Smooth muscle cell (in vitro differentiated cells): ENCODE results near the gene AMN. TPM values are rescaled to one million over a fixed set of nuclear protein-coding genes. Genes with fewer than 3 reads are reported as not detected.

ENCODE experiments used
- DNase-seq: peaks from one replicate; lab custom pipeline; 2025; ENCODE audit not compliant: unreplicated experiment; lab: John Stamatoyannopoulos, UW
- H2AFZ ChIP-seq: fragments of 200-600 bp; sonication (generic); 2 replicates; pipeline ENCODE4 v1.6.0; 2016; ENCODE audit warnings: antibody characterized with exemption, low read depth, mild to moderate bottlenecking
- H3F3A ChIP-seq: fragments of 200-600 bp; sonication (generic); 2 replicates; pipeline ENCODE4 v1.6.0; 2017; ENCODE audit warnings: antibody characterized with exemption, low read depth
- H3K27ac ChIP-seq: fragments of 200-600 bp; sonication (generic); 2 replicates; pipeline ENCODE4 v1.5.1; 2016; ENCODE audit warnings: low read depth, mild to moderate bottlenecking
- H3K27me3 ChIP-seq: fragments of 200-600 bp; sonication (generic); 2 replicates; pipeline ENCODE4 v1.6.1; 2016; ENCODE audit warnings: low read depth, mild to moderate bottlenecking
- H3K36me3 ChIP-seq: fragments of 200-600 bp; sonication (generic); 2 replicates; pipeline ENCODE4 v1.5.1; 2016; ENCODE audit warnings: low read depth
- H3K4me1 ChIP-seq: fragments of 200-600 bp; sonication (generic); 2 replicates; pipeline ENCODE4 v1.5.1; 2016; ENCODE audit warnings: low read depth
- H3K4me2 ChIP-seq: fragments of 200-600 bp; sonication (generic); 2 replicates; pipeline ENCODE4 v1.6.0; 2016; ENCODE audit warnings: mild to moderate bottlenecking
- H3K4me3 ChIP-seq: fragments of 200-600 bp; sonication (generic); 2 replicates; pipeline ENCODE4 v1.5.1; 2016; ENCODE audit warnings: mild to moderate bottlenecking
- H3K79me2 ChIP-seq: fragments of 200-600 bp; sonication (generic); 2 replicates; pipeline ENCODE4 v1.6.0; 2016; ENCODE audit warnings: low read depth, mild to moderate bottlenecking
- H3K9ac ChIP-seq: fragments of 200-600 bp; sonication (generic); 2 replicates; pipeline ENCODE4 v1.6.0; 2016; ENCODE audit warnings: low read depth
- H3K9me3 ChIP-seq: fragments of 200-600 bp; sonication (generic); replicated peaks from 2 replicates; pipeline ENCODE4 v1.5.1; 2016; ENCODE audit warnings: low read depth
- H4K20me1 ChIP-seq: fragments of 200-600 bp; sonication (generic); 2 replicates; pipeline ENCODE4 v1.6.0; 2016; ENCODE audit warnings: low read depth
- WGBS: methylation state at CpG from one replicate; pipeline ENCODE4 v1.1.7; 2016; ENCODE audit warnings: low lambda C conversion rate; 5-methylcytosine and 5-hydroxymethylcytosine counted together
- polyA plus RNA-seq: library from polyadenylated mRNA; unstranded; fragments of >200 nt; fragmentation: Nextera tagmentation; extraction: Ambion mirVana; gene quantifications from 2 replicates; pipeline ENCODE4 v1.2.1, GENCODE V29; 2016
- total RNA-seq: library from RNA; depleted of rRNA; stranded (reverse); fragments of >200 nt; gene quantifications from 2 replicates; pipeline ENCODE4 v1.2.3, GENCODE V29; 2014
- TF ChIP-seq, protein P1 (sequence below): fragments of 200-600 bp; sonication (generic); IDR thresholded peaks from 2 replicates; pipeline ENCODE4 v1.5.1; 2017; ENCODE audit warnings: borderline replicate concordance, mild to moderate bottlenecking, antibody characterized with exemption; ENCODE audit not compliant: insufficient read depth, poor library complexity, severe bottlenecking

Gene AMN
- total and polyA plus RNA-seq, 2 experiments from 2014 or later = 0.31 to 0.65 TPM

DNA sequence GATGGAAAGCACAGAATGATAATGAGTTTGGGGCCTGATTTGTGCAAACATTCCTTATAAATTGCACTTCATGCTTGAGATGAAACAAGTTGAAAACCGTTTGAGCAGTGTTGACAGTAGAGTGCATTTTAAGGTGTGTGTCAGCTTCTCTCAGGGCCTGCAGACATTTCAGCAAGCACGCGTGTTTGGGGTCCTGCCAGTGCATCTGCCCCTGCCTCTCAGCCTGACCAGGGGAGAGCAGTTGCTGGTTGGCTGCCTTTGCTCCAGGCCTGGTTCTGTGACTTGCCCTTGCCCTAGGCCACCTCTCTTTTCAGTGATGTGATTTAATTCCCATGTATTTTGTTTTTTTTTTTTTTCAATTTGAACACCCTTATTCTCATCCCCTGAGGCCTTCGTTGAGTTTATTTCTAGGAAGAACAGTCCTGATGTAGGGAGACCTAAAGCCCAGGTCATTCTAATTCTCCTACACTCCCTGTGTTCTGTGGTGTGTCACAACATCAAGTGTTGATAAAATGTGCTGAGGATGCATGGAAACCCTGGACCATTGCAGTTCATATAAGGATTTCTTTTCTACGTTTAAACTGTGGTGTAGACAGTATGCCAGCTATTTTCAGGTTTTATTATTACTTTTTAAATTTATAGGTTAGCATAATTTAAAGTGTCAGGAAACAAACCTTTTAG lies 40.1 kb upstream of the AMN start:
- no peak overlapping the region for H3K27ac ChIP-seq
- DNase-seq = no peak
- H3K9ac ChIP-seq = no peak overlapping the region
- no peaks in the 10 kb centered on the region for H3K27me3 ChIP-seq
- TF ChIP-seq, protein P1, sequence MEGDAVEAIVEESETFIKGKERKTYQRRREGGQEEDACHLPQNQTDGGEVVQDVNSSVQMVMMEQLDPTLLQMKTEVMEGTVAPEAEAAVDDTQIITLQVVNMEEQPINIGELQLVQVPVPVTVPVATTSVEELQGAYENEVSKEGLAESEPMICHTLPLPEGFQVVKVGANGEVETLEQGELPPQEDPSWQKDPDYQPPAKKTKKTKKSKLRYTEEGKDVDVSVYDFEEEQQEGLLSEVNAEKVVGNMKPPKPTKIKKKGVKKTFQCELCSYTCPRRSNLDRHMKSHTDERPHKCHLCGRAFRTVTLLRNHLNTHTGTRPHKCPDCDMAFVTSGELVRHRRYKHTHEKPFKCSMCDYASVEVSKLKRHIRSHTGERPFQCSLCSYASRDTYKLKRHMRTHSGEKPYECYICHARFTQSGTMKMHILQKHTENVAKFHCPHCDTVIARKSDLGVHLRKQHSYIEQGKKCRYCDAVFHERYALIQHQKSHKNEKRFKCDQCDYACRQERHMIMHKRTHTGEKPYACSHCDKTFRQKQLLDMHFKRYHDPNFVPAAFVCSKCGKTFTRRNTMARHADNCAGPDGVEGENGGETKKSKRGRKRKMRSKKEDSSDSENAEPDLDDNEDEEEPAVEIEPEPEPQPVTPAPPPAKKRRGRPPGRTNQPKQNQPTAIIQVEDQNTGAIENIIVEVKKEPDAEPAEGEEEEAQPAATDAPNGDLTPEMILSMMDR = no peak
- H3K4me1 ChIP-seq = no peaks in the 10 kb centered on the region
- H2AFZ ChIP-seq = no peak overlapping the region
- no peaks in the 10 kb centered on the region for H3K36me3 ChIP-seq
- H3K4me3 ChIP-seq = no peak overlapping the region
- no peaks in the 10 kb centered on the region for H3K79me2 ChIP-seq
- H3K4me2 ChIP-seq = no peak overlapping the region
- no peaks in the 10 kb centered on the region for H3F3A ChIP-seq
- WGBS = 89% methylated on average over 5 of the region's 5 CpGs
- no peaks in the 10 kb centered on the region for H4K20me1 ChIP-seq
- no peaks in the 10 kb centered on the region for H3K9me3 ChIP-seq

DNA sequence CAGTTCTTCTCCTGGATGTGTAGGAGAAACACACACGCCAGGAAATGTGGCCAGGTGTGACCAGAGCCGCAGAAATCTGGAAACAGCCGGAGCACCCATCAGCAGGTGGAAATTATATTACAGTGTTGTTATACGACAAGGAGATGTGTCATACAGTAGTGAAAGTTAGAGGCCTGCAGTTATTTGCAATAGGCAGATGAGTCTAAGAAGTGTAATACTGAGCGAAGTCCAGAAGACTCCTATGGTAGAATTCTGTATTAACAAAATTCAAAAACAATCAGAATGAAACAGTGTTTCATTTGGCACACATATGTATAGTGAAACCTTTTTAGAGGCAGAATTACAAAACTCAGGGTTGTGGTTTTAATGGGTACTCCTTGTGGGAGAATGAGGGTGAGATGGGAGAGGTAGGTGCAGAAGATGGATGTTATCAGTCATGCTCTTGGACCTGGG lies 39.3 kb upstream of the AMN start:
- Histone ChIP-seq H3K36me3 (no peaks in the 10 kb centered on the region), H3K9ac (no peak overlapping the region), H3K4me3 (no peak overlapping the region), H3K27ac (no peak overlapping the region), H4K20me1 (no peaks in the 10 kb centered on the region), H3K79me2 (no peaks in the 10 kb centered on the region), H3F3A (no peaks in the 10 kb centered on the region), H2AFZ (no peak overlapping the region), H3K4me2 (no peak overlapping the region), H3K4me1 (no peaks in the 10 kb centered on the region), H3K9me3 (no peaks in the 10 kb centered on the region), H3K27me3 (no peaks in the 10 kb centered on the region)
- no peak for DNase-seq
- TF ChIP-seq, protein P1 = no peak
- WGBS = 94% methylated on average over 5 of the region's 5 CpGs

DNA sequence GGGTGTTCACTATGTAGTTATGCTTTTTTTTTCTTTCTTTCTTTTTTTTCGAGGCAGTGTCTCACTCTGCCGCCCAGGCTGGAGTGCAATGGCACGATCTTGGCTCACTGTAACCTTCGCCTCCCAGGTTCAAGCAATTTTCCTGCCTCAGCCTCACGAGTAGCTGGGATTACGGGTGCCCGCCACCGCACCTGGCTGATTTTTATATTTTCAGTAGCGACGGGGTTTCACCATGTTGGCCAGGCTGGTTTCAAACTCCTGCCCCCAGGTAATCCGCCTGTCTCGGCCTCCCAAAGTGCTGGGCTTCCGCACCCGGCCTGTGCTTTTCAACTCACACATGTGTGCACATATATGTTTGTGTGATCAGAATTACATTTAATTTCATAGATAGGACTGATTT lies 38.9 kb upstream of the AMN start:
- TF ChIP-seq, protein P1 = no peak
- H3K27ac ChIP-seq = no peak overlapping the region
- H3K4me1 ChIP-seq = no peaks in the 10 kb centered on the region
- H3K9ac ChIP-seq = no peak overlapping the region
- no peaks in the 10 kb centered on the region for H4K20me1 ChIP-seq
- over 99% methylated on average over 14 of the region's 14 CpGs for WGBS
- DNase-seq = no peak
- H3K27me3 ChIP-seq = no peaks in the 10 kb centered on the region
- H3K4me2 ChIP-seq = no peak overlapping the region
- no peaks in the 10 kb centered on the region for H3K36me3 ChIP-seq
- H3F3A ChIP-seq = no peaks in the 10 kb centered on the region
- H2AFZ ChIP-seq = no peak overlapping the region
- no peaks in the 10 kb centered on the region for H3K79me2 ChIP-seq
- H3K9me3 ChIP-seq = no peaks in the 10 kb centered on the region
- no peak overlapping the region for H3K4me3 ChIP-seq
